K562 (cell line): ENCODE data around the gene RNH1. TPM values are rescaled to one million over a fixed set of nuclear protein-coding genes. Genes with fewer than 3 reads are reported as not detected.

ENCODE experiments used
- ARHGAP35 ChIP-seq: fragments of 450-650 bp; IDR thresholded peaks from 2 replicates; pipeline ENCODE4 v1.6.1; 2018; ENCODE audit not compliant: partially characterized antibody
- CREBBP ChIP-seq: IDR thresholded peaks from one replicate; pipeline ENCODE4 v1.6.1; 2012; ENCODE audit warnings: low read depth, mild to moderate bottlenecking, control low read depth, inconsistent platforms, low read length
- E2F6 ChIP-seq, 2 experiments: IDR thresholded peaks; 2 replicates each; pipeline ENCODE4 v1.6.1; 2011; ENCODE audit warnings: borderline replicate concordance in 1 of 2, control low read depth in 1 of 2, low read depth in 1 of 2, low read length in 1 of 2, mild to moderate bottlenecking in 1 of 2, mixed read lengths in 1 of 2, moderate library complexity in 1 of 2; ENCODE audit not compliant: insufficient read depth in 1 of 2, insufficient read length in 1 of 2, poor library complexity in 1 of 2, severe bottlenecking in 1 of 2; ENCODE audit errors: extremely low read depth in 1 of 2
- ELK1 ChIP-seq: sonication (generic); formaldehyde crosslinking; IDR thresholded peaks from 2 replicates; pipeline ENCODE4 v1.8.1; 2022; ENCODE audit warnings: missing genetic modification reagents
- EP400 ChIP-seq: fragments of 450-650 bp; IDR thresholded peaks from 2 replicates; pipeline ENCODE4 v1.6.1; 2017; ENCODE audit warnings: antibody characterized with exemption, mild to moderate bottlenecking, moderate library complexity
- FOXJ3 ChIP-seq: sonication (generic); formaldehyde crosslinking; IDR thresholded peaks from 2 replicates; pipeline ENCODE4 v1.4.0; 2020; ENCODE audit warnings: mild to moderate bottlenecking, missing genetic modification reagents
- HMG20B ChIP-seq: fragments of 250-450 bp; sonication (Bioruptor Pico); IDR thresholded peaks from 2 replicates; pipeline ENCODE4 v1.5.0; 2021; ENCODE audit warnings: mild to moderate bottlenecking
- HOMEZ ChIP-seq: fragments of 250-450 bp; sonication (Bioruptor Pico); IDR thresholded peaks from 2 replicates; pipeline ENCODE4 v1.4.0; 2020; ENCODE audit warnings: mild to moderate bottlenecking, moderate library complexity
- IRF9 ChIP-seq: fragments of 450-650 bp; IDR thresholded peaks from 2 replicates; pipeline ENCODE4 v1.6.1; 2016; ENCODE audit warnings: missing biosample characterization, missing genetic modification characterization
- MCM7 ChIP-seq, 2 experiments: fragments of 450-650 bp; IDR thresholded peaks; 2 replicates each; pipeline ENCODE4 v1.6.1; 2016 to 2018
- NBN ChIP-seq: fragments of 450-650 bp; IDR thresholded peaks from 2 replicates; pipeline ENCODE4 v1.6.1; 2016; ENCODE audit warnings: low read depth, mild to moderate bottlenecking
- PKNOX1 ChIP-seq: fragments of 450-650 bp; IDR thresholded peaks from 2 replicates; pipeline ENCODE4 v1.6.1; 2016
- PTBP1 ChIP-seq: fragments of 200-400 bp; formaldehyde crosslinking; IDR thresholded peaks from 2 replicates; pipeline ENCODE4 v1.6.1; 2017; ENCODE audit warnings: low read depth, low read length
- THRB ChIP-seq: fragments of 450-650 bp; formaldehyde crosslinking; conservative IDR thresholded peaks from 2 replicates; pipeline ENCODE4 v1.4.0; 2022; ENCODE audit warnings: mild to moderate bottlenecking, missing genetic modification characterization
- ZC3H8 ChIP-seq: fragments of 450-650 bp; IDR thresholded peaks from 2 replicates; pipeline ENCODE4 v1.6.1; 2017
- ZNF445 ChIP-seq: fragments of 250-450 bp; sonication (Bioruptor Pico); IDR thresholded peaks from 2 replicates; pipeline ENCODE4 v1.4.0; 2020; ENCODE audit warnings: low read depth, mild to moderate bottlenecking, moderate library complexity
- ZNF696 ChIP-seq: fragments of 250-450 bp; sonication (Bioruptor Pico); conservative IDR thresholded peaks from 2 replicates; pipeline ENCODE4 v1.4.0; 2020; ENCODE audit warnings: mild to moderate bottlenecking, moderate library complexity
- ZNF707 ChIP-seq: fragments of 250-450 bp; sonication (Bioruptor Pico); conservative IDR thresholded peaks from 2 replicates; pipeline ENCODE4 v1.8.0; 2022; ENCODE audit warnings: inconsistent platforms, mild to moderate bottlenecking, moderate library complexity
- ZNF778 ChIP-seq: fragments of 450-650 bp; formaldehyde crosslinking; IDR thresholded peaks from 2 replicates; pipeline ENCODE4 v1.4.0; 2020; ENCODE audit warnings: mild to moderate bottlenecking, moderate library complexity
- polyA plus RNA-seq, 8 experiments: library from polyadenylated mRNA; depleted of rRNA in 4 of 8; stranded (reverse) in 5 of 8; unstranded in 3 of 8; fragments of >200 nt; fragmentation: Nextera tagmentation in 2 of 8; fragmentation: Illumina TruSeq in 1 of 8; extraction: Ambion mirVana in 2 of 8; extraction: Trizol in 1 of 8; gene quantifications; 2 replicates each; pipeline versions ENCODE4 v1.2.1 to v1.2.3, GENCODE V29; 2011 to 2014; ENCODE audit warnings: inconsistent platforms in 1 of 8, missing spikeins in 1 of 8
- total RNA-seq, 7 experiments: library from RNA; depleted of rRNA in 6 of 7; stranded (reverse); fragments of >200 nt in 6 of 7; fragmentation: Illumina TruSeq in 2 of 7; extraction: Trizol in 2 of 7; gene quantifications; 2 replicates each; pipeline versions ENCODE4 v1.2.1 to v1.2.3, GENCODE V29; 2011 to 2021; ENCODE audit warnings: low replicate concordance in 1 of 7

Gene RNH1
- total and polyA plus RNA-seq, 9 of the 15 experiments (the other 6 are each of a cell fraction or from before 2014, with no cell fraction given), result 2.5 to 160 (median 44.3) TPM

- TF ChIP-seq ELK1 (CRISPR knock-in tag), result no peak
- no peak for TF ChIP-seq ZNF778 (CRISPR knock-in tag)
- TF ChIP-seq ZC3H8, result no peak
- TF ChIP-seq HOMEZ (CRISPR knock-in tag), result no peak; the same call in 1 of the 2 replicates
- TF ChIP-seq NBN, result no peak; the same call in 1 of the 2 replicates
- 0 out of 2 replicates have a peak, but pooled peaks have one; percentile 8 for TF ChIP-seq ZNF445 (CRISPR knock-in tag)
- TF ChIP-seq PTBP1, result 0 out of 2 replicates have a peak, but pooled peaks have one; percentile 23
- TF ChIP-seq ZNF707 (CRISPR knock-in tag), result no peak
- TF ChIP-seq IRF9 (tag), result no peak
- no peak for TF ChIP-seq FOXJ3
- no peak for TF ChIP-seq ZNF696 (CRISPR knock-in tag)
- peak; percentile 49; the same call in 1 of the 2 replicates for TF ChIP-seq PKNOX1
- peak; percentile 78 to 83 for TF ChIP-seq E2F6 (IDR thresholded peaks at IDR 0.05; ENCODE audit: borderline replicate concordance in 1 of 2, extremely low read depth in 1 of 2, insufficient read depth in 1 of 2, insufficient read length in 1 of 2, low read depth in 1 of 2, low read length in 1 of 2, poor library complexity in 1 of 2, severe bottlenecking in 1 of 2)
- TF ChIP-seq MCM7 (IDR thresholded peaks at IDR 0.05), result no peak
- no peak for TF ChIP-seq ARHGAP35
- TF ChIP-seq HMG20B (CRISPR knock-in tag), result no peak
- peak; percentile 97 for TF ChIP-seq EP400
- no peak for TF ChIP-seq CREBBP
- no peak for TF ChIP-seq THRB (CRISPR knock-in tag)
These were observed 626 bp downstream of the RNH1 start (continued) for GRCh38 chr11:506238-506994.
